ENCODE data around the gene ARHGEF18.

DNA sequence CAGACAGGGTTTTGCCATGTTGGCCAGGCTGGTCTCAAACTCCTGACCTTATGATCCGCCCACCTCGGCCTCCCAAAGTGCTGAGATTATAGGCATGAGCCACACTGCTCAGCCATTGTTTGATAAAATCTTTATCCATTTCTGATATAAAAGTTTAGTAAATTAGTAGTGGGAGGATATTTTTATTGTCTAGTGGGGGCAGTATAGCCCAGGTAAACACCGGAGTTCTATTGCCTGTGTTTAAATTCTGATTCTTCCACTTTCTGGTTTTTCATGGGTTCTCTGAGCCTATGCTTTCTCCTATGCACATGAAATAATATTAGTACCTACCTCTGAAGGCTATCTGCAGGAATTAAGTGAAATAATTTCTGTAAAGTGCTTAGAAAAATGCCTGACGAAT, 20.1 kb upstream of the ARHGEF18 start:
- no peak for TF ChIP-seq POLR2A (IDR thresholded peaks at IDR 0.05; ENCODE audit: low read length)
- TF ChIP-seq GATA1 (IDR thresholded peaks at IDR 0.05; ENCODE audit: low read depth, low read length): no peak

Data from erythroblast (primary cell).